Activated T-helper 2 cell treated with anti-CD3 and anti-CD28 coated beads, Interferon-gamma antibody, Interleukin-2, Interleukin-4, amounts not matched to agents 10 μg/mL and 5 μg/mL and 100 μg/mL, durations not matched to agents 14 hours and 24 hours and 36 hours (primary cell): ENCODE data around the gene CPOX. TPM values are rescaled to one million over a fixed set of nuclear protein-coding genes. Genes with fewer than 3 reads are reported as not detected.
"Not testable (repeated sequence)": the region's sequence is repeated elsewhere in the genome, so short reads cannot be mapped to it uniquely, and the experiment has no call there.

Experiments
- DNase-seq: peaks from one replicate; pipeline ENCODE4 v3.0.0; 2021; ENCODE audit warnings: low spot score
- H3K27ac Mint-ChIP-seq: one replicate; pipeline ENCODE4 v1.8.0; 2021; ENCODE audit warnings: mixed read lengths
- H3K27me3 Mint-ChIP-seq: one replicate; pipeline ENCODE4 v1.8.0; 2021; ENCODE audit warnings: low read depth, mixed read lengths
- H3K36me3 Mint-ChIP-seq: one replicate; pipeline ENCODE4 v1.8.0; 2021; ENCODE audit warnings: low read depth, mixed read lengths
- H3K4me1 Mint-ChIP-seq: one replicate; pipeline ENCODE4 v1.8.0; 2021; ENCODE audit warnings: low read depth, mixed read lengths
- H3K4me3 Mint-ChIP-seq: one replicate; pipeline ENCODE4 v1.8.0; 2021; ENCODE audit warnings: low read depth, mild to moderate bottlenecking, moderate library complexity, mixed read lengths
- H3K9me3 Mint-ChIP-seq: one replicate; pipeline ENCODE4 v1.8.0; 2021; ENCODE audit warnings: mixed read lengths
- intact Hi-C: fragments of 100-400 bp; cut with micrococcal nuclease; formaldehyde crosslinking; loops from one replicate; pipeline ENCODE4 v1.15.1; 2023
- total RNA-seq: library from RNA; stranded (reverse); gene quantifications from 2 replicates; pipeline ENCODE4 v1.2.3, GENCODE V29; 2022

CPOX gene
- 48.4 and 50.4 TPM in 2 replicates for total RNA-seq

DNA sequence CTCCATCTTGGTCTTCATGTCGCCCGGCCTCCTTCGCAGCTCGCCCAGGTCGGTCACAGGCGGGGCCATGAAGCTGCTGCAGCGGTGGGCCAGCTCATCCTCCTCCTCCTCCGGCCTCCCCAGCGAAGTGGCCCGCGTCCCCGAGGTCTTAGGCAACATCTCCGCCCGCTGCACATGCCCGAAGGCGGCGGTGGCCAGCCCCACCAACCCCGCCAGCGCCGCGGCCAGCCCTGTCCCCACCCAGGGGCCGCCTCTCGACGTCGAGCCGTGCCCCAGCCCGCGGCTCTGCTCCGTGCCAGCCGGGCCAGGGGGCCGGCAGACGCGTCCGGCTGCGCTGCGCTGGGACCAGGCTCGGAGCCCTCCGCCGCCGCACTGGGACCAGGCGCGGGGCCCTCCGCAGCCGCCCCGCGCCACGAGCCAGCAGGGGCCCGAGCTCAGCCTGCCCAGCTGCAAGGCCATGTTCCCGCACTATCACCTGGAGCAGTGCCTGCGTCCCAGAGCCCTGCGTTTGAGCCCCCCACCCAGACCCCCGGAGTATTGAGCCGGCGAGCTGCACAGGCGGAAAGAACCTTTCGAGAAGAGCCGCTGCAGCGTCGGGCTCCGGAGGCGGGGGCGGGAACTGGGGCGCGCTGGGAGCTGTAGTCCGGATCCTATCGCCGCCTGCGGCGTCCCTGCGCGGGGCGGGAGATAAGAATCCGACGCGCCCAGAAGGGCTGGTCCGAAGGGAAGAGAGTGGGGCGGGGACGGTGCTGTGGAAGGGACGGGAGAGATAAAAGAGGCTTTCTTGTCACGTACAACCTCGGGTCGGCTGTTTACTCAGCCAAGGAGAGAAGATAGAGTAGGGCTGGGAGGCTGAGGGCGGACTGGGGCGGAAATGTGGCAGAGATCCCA, at the start of gene CPOX:
TSS of gene CPOX (minus strand) at position 566 of the 891 bp plus-strand sequence. CDS start at position 459, 107 bp downstream.
- Mint-ChIP-seq H3K27ac (peak within 1 kb of the TSS; percentile 93), H3K27me3 (no peaks in the 10 kb centered on the region), H3K4me1 (peaks cover 44% of the 10 kb centered on the region), H3K9me3 (no peaks in the 10 kb centered on the region), H3K36me3 (peaks cover 29% of the 10 kb centered on the region), H3K4me3 (peak within 1 kb of the TSS; percentile 92)
- peak; percentile 87 for DNase-seq
- intact Hi-C loops = loop anchor here (1.0 to 10.0 kb wide), 8 partner anchors 20 to 554 kb away; partner anchors contain the start of genes CLDND1 and DCBLD2

- H3K4me1 Mint-ChIP-seq, H3K36me3 Mint-ChIP-seq, intact Hi-C loops, H3K27ac Mint-ChIP-seq, DNase-seq, H3K9me3 Mint-ChIP-seq, H3K4me3 Mint-ChIP-seq: not testable (repeated sequence)
- H3K27me3 Mint-ChIP-seq = peaks cover 15% of the 10 kb centered on the region
Measured at GRCh38 chr3:98642769-98643168, 49.4 kb upstream of the CPOX start.

DNA sequence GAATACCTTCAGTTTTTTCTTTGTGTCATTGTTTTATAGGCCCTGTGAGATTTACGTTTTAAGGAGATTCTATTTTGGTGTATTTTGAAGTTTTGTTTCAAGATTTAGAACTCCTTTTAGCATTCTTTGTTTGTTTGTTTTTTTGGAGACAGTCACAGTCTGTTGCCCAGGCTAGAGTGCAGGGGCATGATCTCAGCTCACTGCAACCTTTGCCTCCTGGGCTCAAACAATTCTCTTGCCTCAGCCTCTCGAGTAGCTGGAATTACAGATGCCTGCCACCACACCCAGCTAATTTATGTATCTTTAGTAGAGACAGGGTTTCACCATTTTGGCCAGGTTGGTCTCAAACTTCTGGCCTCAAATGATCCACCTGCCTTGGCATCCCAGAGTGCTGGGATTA, 48.3 kb upstream of the CPOX start:
- DNase-seq, intact Hi-C loops, H3K36me3 Mint-ChIP-seq, H3K9me3 Mint-ChIP-seq, H3K27ac Mint-ChIP-seq, H3K4me3 Mint-ChIP-seq, H3K4me1 Mint-ChIP-seq: not testable (repeated sequence)
- peaks cover 15% of the 10 kb centered on the region for H3K27me3 Mint-ChIP-seq

- H3K4me1 Mint-ChIP-seq, intact Hi-C loops, H3K4me3 Mint-ChIP-seq, H3K36me3 Mint-ChIP-seq, H3K9me3 Mint-ChIP-seq, H3K27ac Mint-ChIP-seq, DNase-seq: not testable (repeated sequence)
- H3K27me3 Mint-ChIP-seq = peaks cover 15% of the 10 kb centered on the region
Measured at GRCh38 chr3:98638515-98638914, 45.1 kb upstream of the CPOX start.

- no peak for DNase-seq
- Mint-ChIP-seq H3K36me3 (no peaks in the 10 kb centered on the region), H3K4me1 (no peaks in the 10 kb centered on the region), H3K27ac (no peak overlapping the region), H3K27me3 (no peaks in the 10 kb centered on the region), H3K9me3 (no peaks in the 10 kb centered on the region), H3K4me3 (no peak overlapping the region)
- intact Hi-C loops = no loop called here
Measured at GRCh38 chr3:98630416-98630815, 37.0 kb upstream of the CPOX start.

GRCh38 chr3:98628317-98628716, 34.9 kb upstream of the CPOX start:
- Mint-ChIP-seq H3K36me3 (no peaks in the 10 kb centered on the region), H3K9me3 (no peaks in the 10 kb centered on the region), H3K27me3 (no peaks in the 10 kb centered on the region), H3K4me3 (no peak overlapping the region), H3K27ac (no peak overlapping the region), H3K4me1 (no peaks in the 10 kb centered on the region)
- no peak for DNase-seq
- intact Hi-C loops = no loop called here

GRCh38 chr3:98626151-98626550, 32.7 kb upstream of the CPOX start:
- H3K4me3 Mint-ChIP-seq = no peak overlapping the region

GRCh38 chr3:98623572-98624280, 30.3 kb upstream of the CPOX start:
- Mint-ChIP-seq H3K9me3 (no peaks in the 10 kb centered on the region), H3K36me3 (no peaks in the 10 kb centered on the region), H3K4me1 (no peaks in the 10 kb centered on the region), H3K4me3 (no peak overlapping the region), H3K27me3 (no peaks in the 10 kb centered on the region), H3K27ac (no peak overlapping the region)
- intact Hi-C loops = no loop called here
- no peak for DNase-seq

More at GRCh38 chr3:98626151-98626550, 32.7 kb upstream of the CPOX start:
- Mint-ChIP-seq H3K9me3 (no peaks in the 10 kb centered on the region), H3K4me1 (no peaks in the 10 kb centered on the region), H3K36me3 (no peaks in the 10 kb centered on the region), H3K27ac (no peak overlapping the region), H3K27me3 (no peaks in the 10 kb centered on the region)
- intact Hi-C loops = no loop called here
- DNase-seq = no peak

DNA sequence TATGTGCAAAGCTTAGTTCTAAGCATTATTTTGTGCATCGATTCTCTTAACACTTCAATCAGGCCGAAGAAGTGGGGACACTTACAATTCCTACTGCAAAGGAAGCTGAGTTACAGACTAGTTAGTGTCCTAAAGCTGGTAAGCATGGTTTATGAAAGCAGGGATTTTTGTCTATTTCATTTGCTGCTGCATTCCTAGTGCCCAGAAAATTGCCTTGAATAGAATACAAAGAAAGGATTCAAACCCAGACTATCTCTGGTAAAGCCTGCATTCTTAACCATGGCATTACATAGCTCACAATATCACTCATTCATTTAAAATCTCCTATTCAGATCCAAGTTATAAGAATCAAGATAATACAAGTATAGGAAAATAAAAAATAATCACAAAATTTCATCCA, 24.4 kb upstream of the CPOX start:
- no peaks in the 10 kb centered on the region for H3K27me3 Mint-ChIP-seq
- intact Hi-C loops = no loop called here
- no peaks in the 10 kb centered on the region for H3K36me3 Mint-ChIP-seq
- H3K4me3 Mint-ChIP-seq = no peak overlapping the region
- no peaks in the 10 kb centered on the region for H3K9me3 Mint-ChIP-seq
- H3K4me1 Mint-ChIP-seq = no peaks in the 10 kb centered on the region
- H3K27ac Mint-ChIP-seq = no peak overlapping the region
- no peak for DNase-seq

- Mint-ChIP-seq H3K9me3 (no peaks in the 10 kb centered on the region), H3K27ac (no peak overlapping the region), H3K27me3 (peaks cover 6% of the 10 kb centered on the region), H3K4me1 (no peaks in the 10 kb centered on the region), H3K36me3 (no peaks in the 10 kb centered on the region), H3K4me3 (no peak overlapping the region)
- DNase-seq = no peak
- intact Hi-C loops = no loop called here
Measured at GRCh38 chr3:98613616-98614015, 20.2 kb upstream of the CPOX start.

DNA sequence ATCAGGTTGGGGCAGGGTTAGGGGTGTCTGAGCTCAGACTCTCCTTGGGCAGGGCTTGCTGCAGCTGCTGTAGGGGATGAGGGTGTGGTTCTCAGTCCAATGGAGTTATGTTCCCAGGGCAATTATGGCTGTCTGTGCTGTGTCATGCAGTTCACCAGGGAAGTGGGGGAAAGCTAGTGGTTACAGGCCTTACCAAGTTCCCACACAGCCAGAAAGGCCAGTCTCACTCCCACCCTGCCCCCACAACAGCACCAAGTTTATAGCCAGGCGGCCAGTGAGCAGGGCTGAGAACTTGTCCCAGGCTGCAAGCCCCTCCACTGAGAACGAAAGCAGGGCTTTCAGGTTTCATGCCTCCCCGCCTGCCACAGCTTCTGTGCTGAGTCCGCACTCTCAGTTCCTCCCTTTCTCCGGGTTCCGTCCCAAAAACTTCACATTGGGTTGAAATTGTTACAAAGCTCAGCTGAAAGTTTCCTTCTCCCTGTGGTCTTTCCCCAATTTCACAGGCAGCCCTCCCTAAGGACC, 19.6 kb upstream of the CPOX start:
- Mint-ChIP-seq H3K36me3 (no peaks in the 10 kb centered on the region), H3K27ac (no peak overlapping the region), H3K4me3 (no peak overlapping the region), H3K27me3 (peaks cover 6% of the 10 kb centered on the region), H3K9me3 (no peaks in the 10 kb centered on the region), H3K4me1 (no peaks in the 10 kb centered on the region)
- intact Hi-C loops = no loop called here
- DNase-seq = no peak

DNA sequence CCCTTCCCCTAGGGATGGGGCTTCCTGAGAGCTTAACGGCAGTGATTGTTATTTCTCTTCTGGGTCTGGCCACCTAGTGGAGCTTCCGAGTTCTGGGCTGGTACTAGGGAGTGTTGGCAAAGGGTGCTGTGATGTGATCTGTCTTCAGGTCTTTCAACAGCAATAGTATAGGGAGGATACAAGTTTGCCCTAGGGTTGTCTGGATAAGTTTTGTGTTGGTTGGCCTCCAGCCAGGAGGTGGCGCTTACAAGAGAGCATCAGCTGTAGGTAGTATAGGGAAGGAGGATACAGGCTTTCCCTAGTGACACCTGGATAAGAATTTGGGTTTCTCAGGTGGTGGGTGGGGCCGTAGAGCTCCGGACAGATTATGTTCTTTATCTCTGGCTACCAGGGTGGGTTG, 19.2 kb upstream of the CPOX start:
- H3K4me3 Mint-ChIP-seq = no peak overlapping the region
- no peaks in the 10 kb centered on the region for H3K4me1 Mint-ChIP-seq
- no peak overlapping the region for H3K27ac Mint-ChIP-seq
- no peak for DNase-seq
- H3K9me3 Mint-ChIP-seq = no peaks in the 10 kb centered on the region
- intact Hi-C loops = no loop called here
- peaks cover 6% of the 10 kb centered on the region for H3K27me3 Mint-ChIP-seq
- no peaks in the 10 kb centered on the region for H3K36me3 Mint-ChIP-seq

- H3K9me3 Mint-ChIP-seq = peaks cover 4% of the 10 kb centered on the region
- DNase-seq = no peak
- intact Hi-C loops = no loop called here
- H3K4me3 Mint-ChIP-seq = no peak overlapping the region
- H3K36me3 Mint-ChIP-seq = no peaks in the 10 kb centered on the region
- H3K4me1 Mint-ChIP-seq = no peaks in the 10 kb centered on the region
- H3K27me3 Mint-ChIP-seq = peaks cover 15% of the 10 kb centered on the region
- no peak overlapping the region for H3K27ac Mint-ChIP-seq
Measured at GRCh38 chr3:98608029-98608428, 14.6 kb upstream of the CPOX start.
